GM19468 (cell line): ENCODE results near the gene MYZAP.

ENCODE experiments used
- ATAC-seq: cut with Tn5 transposase; IDR thresholded peaks from one replicate; pipeline ENCODE4 v1.9.1; 2021; ENCODE audit warnings: mild to moderate bottlenecking, moderate library complexity, moderate number of reproducible peaks; ENCODE audit not compliant: unreplicated experiment; ENCODE audit errors: extremely low read depth

MYZAP gene

GRCh38 chr15:57591822-57592367 is at the start of gene MYZAP:
MYZAP (plus strand) TSS chr15:57591904; CDS start chr15:57592035, 131 bp downstream.
- ATAC-seq: no peak

GRCh38 chr15:57542505-57542817 is 49.2 kb upstream of the MYZAP start:
- no peak for ATAC-seq

- no peak for ATAC-seq
Observed at GRCh38 chr15:57544848-57545480, 46.7 kb upstream of the MYZAP start.

- no peak for ATAC-seq
Observed at GRCh38 chr15:57545995-57546394, 45.7 kb upstream of the MYZAP start.

GRCh38 chr15:57547243-57547755 is 44.4 kb upstream of the MYZAP start:
- no peak for ATAC-seq

- no peak for ATAC-seq
Observed at GRCh38 chr15:57548351-57548750, 43.4 kb upstream of the MYZAP start.

- no peak for ATAC-seq
Observed at GRCh38 chr15:57548835-57549234, 42.9 kb upstream of the MYZAP start.

- no peak for ATAC-seq
Observed at GRCh38 chr15:57549935-57550334, 41.8 kb upstream of the MYZAP start.

GRCh38 chr15:57550640-57551039 is 41.1 kb upstream of the MYZAP start:
- no peak for ATAC-seq

GRCh38 chr15:57551715-57552677 is 39.7 kb upstream of the MYZAP start:
- no peak for ATAC-seq

- no peak for ATAC-seq
Observed at GRCh38 chr15:57552678-57553334, 38.9 kb upstream of the MYZAP start.

- no peak for ATAC-seq
Observed at GRCh38 chr15:57553526-57553925, 38.2 kb upstream of the MYZAP start.

GRCh38 chr15:57554063-57554811 is 37.5 kb upstream of the MYZAP start:
- ATAC-seq: no peak

GRCh38 chr15:57554812-57555179 is 36.9 kb upstream of the MYZAP start:
- no peak for ATAC-seq

- ATAC-seq: no peak
Observed at GRCh38 chr15:57555270-57555669, 36.4 kb upstream of the MYZAP start.

GRCh38 chr15:57556040-57556439 is 35.7 kb upstream of the MYZAP start:
- ATAC-seq: no peak

- ATAC-seq: no peak
Observed at GRCh38 chr15:57557267-57557666, 34.4 kb upstream of the MYZAP start.

- no peak for ATAC-seq
Observed at GRCh38 chr15:57557810-57558209, 33.9 kb upstream of the MYZAP start.

- no peak for ATAC-seq
Observed at GRCh38 chr15:57559875-57560274, 31.8 kb upstream of the MYZAP start.
